IMR-90 (cell line): ENCODE data around the gene GBF1. TPM values are rescaled to one million over a fixed set of nuclear protein-coding genes. Genes with fewer than 3 reads are reported as not detected.

Experiments used
- ATAC-seq: fragments of 200-7000 bp; cut with Tn5 transposase; 2 replicates; pipeline ENCODE4 v1.9.1; 2020; ENCODE audit warnings: low read depth, mild to moderate bottlenecking, moderate library complexity
- BruUV-seq: library from RNA; stranded (reverse); fragments of 400-500 nt; replicated peaks from 2 replicates; lab custom pipeline; 2021; lab: Mats Ljungman, UMichigan
- CTCF ChIA-PET: fragments of 300-600 bp; formaldehyde crosslinking; extraction: SDS; loops from one replicate; lab custom pipeline; 2021; ENCODE audit warnings: antibody characterized with exemption; lab: Yijun Ruan, JAX
- POLR2A ChIA-PET: fragments of 300-600 bp; sonication (Branson Sonifier 250); formaldehyde crosslinking; loops from one replicate; lab custom pipeline; 2022; ENCODE audit warnings: antibody characterized with exemption; ENCODE audit not compliant: unreplicated experiment; lab: Charles Lee
- DNase-seq: peaks from one replicate; pipeline ENCODE4 v3.0.0; 2013
- H2AFZ ChIP-seq: replicated peaks from 2 replicates; pipeline ENCODE3; 2013; ENCODE audit warnings: low read length, mild to moderate bottlenecking; ENCODE audit not compliant: poor library complexity
- H2AK5ac ChIP-seq: 2 replicates; pipeline ENCODE4 v1.6.1; 2013; ENCODE audit warnings: low read depth, low read length, inconsistent platforms
- H2AK9ac ChIP-seq: replicated peaks from 2 replicates; pipeline ENCODE3; 2013; ENCODE audit warnings: mild to moderate bottlenecking, low read depth, low read length, moderate library complexity; ENCODE audit not compliant: poor library complexity
- H2BK120ac ChIP-seq: 2 replicates; pipeline ENCODE4 v1.6.1; 2013; ENCODE audit warnings: low read depth, low read length, inconsistent platforms
- H2BK15ac ChIP-seq: 3 replicates; pipeline ENCODE4 v1.6.1; 2013; ENCODE audit warnings: low read depth, low read length, inconsistent platforms
- H2BK20ac ChIP-seq: 2 replicates; pipeline ENCODE4 v1.6.1; 2013; ENCODE audit warnings: low read depth, mild to moderate bottlenecking, inconsistent platforms, low read length, moderate library complexity
- H2BK5ac ChIP-seq: 2 replicates; pipeline ENCODE4 v1.6.1; 2013; ENCODE audit warnings: mild to moderate bottlenecking, low read depth, low read length, inconsistent platforms; ENCODE audit not compliant: poor library complexity, severe bottlenecking
- H3K14ac ChIP-seq: replicated peaks from 2 replicates; pipeline ENCODE4 v1.6.1; 2013; ENCODE audit warnings: low read depth, low read length, inconsistent platforms
- H3K18ac ChIP-seq: 2 replicates; pipeline ENCODE4 v1.6.1; 2013; ENCODE audit warnings: low read depth, low read length, control low read depth
- H3K23ac ChIP-seq: 2 replicates; pipeline ENCODE4 v1.6.1; 2013; ENCODE audit warnings: low read depth, low read length, inconsistent platforms
- H3K27ac ChIP-seq: 2 replicates; pipeline ENCODE4 v1.5.1; 2013; ENCODE audit warnings: mild to moderate bottlenecking, control low read depth, low read length; ENCODE audit not compliant: insufficient read depth
- H3K27me3 ChIP-seq: 2 replicates; pipeline ENCODE4 v1.6.1; 2013; ENCODE audit warnings: low read length; ENCODE audit not compliant: control insufficient read depth, insufficient read depth
- H3K36me3 ChIP-seq: 2 replicates; pipeline ENCODE4 v1.6.1; 2013; ENCODE audit warnings: low read length, mixed read lengths; ENCODE audit not compliant: control insufficient read depth, insufficient read depth
- H3K4ac ChIP-seq: 2 replicates; pipeline ENCODE4 v1.6.1; 2013; ENCODE audit warnings: low read depth, low read length, inconsistent platforms
- H3K4me1 ChIP-seq: 2 replicates; pipeline ENCODE4 v1.6.1; 2013; ENCODE audit warnings: low read length, mixed read lengths; ENCODE audit not compliant: control insufficient read depth, insufficient read depth
- H3K4me2 ChIP-seq: 2 replicates; pipeline ENCODE4 v1.6.1; 2013; ENCODE audit warnings: low read depth, mild to moderate bottlenecking, control low read depth, low read length, moderate library complexity
- H3K4me3 ChIP-seq: 2 replicates; pipeline ENCODE4 v1.5.1; 2013; ENCODE audit warnings: low read depth, mild to moderate bottlenecking, control low read depth, low read length, moderate library complexity; ENCODE audit not compliant: insufficient read depth
- H3K56ac ChIP-seq: 2 replicates; pipeline ENCODE4 v1.6.1; 2013; ENCODE audit warnings: low read length, inconsistent platforms; ENCODE audit not compliant: insufficient read depth; ENCODE audit errors: extremely low read depth
- H3K79me1 ChIP-seq, 2 experiments: 2 replicates each; pipeline ENCODE4 v1.6.1; 2013; ENCODE audit warnings: low read length in 2 of 2, inconsistent platforms in 1 of 2, low read depth in 1 of 2
- H3K9ac ChIP-seq: 2 replicates; pipeline ENCODE4 v1.6.1; 2013; ENCODE audit warnings: low read depth, low read length, control low read depth
- H3K9me1 ChIP-seq: 2 replicates; pipeline ENCODE4 v1.6.1; 2013; ENCODE audit warnings: low read length, inconsistent platforms; ENCODE audit not compliant: insufficient read depth
- H3K9me3 ChIP-seq: 2 replicates; pipeline ENCODE4 v1.6.1; 2013; ENCODE audit warnings: low read length; ENCODE audit not compliant: control insufficient read depth, insufficient read depth
- H4K20me1 ChIP-seq: 2 replicates; pipeline ENCODE4 v1.6.1; 2013; ENCODE audit warnings: low read length, inconsistent platforms; ENCODE audit not compliant: insufficient read depth
- H4K5ac ChIP-seq: 2 replicates; pipeline ENCODE4 v1.6.1; 2013; ENCODE audit warnings: mild to moderate bottlenecking, low read depth, low read length, control low read depth
- H4K8ac ChIP-seq, 2 experiments: 2 replicates each; pipeline ENCODE4 v1.6.1; 2013; ENCODE audit warnings: low read depth in 2 of 2, low read length in 2 of 2, control low read depth in 1 of 2, inconsistent platforms in 1 of 2
- H4K91ac ChIP-seq: 2 replicates; pipeline ENCODE4 v1.6.1; 2013; ENCODE audit warnings: low read depth, low read length, inconsistent platforms; ENCODE audit not compliant: insufficient read depth
- MAFK ChIP-seq: IDR thresholded peaks from 2 replicates; pipeline ENCODE4 v1.6.1; 2012; ENCODE audit warnings: low read depth, low read length, improper control_type of control experiment
- SMC3 ChIP-seq: fragments of 150-350 bp; IDR thresholded peaks from 2 replicates; pipeline ENCODE4 v1.6.1; 2016; ENCODE audit warnings: low read depth, mild to moderate bottlenecking, antibody characterized with exemption, low read length, moderate library complexity
- WGBS, 2 experiments: methylation state at CpG; one replicate each; pipeline versions ENCODE4 v1.1.5 to v1.1.7; 2013; ENCODE audit warnings: missing lambda C conversion rate in 2 of 2; ENCODE audit not compliant: insufficient read length in 1 of 2; ENCODE audit errors: extremely low coverage in 2 of 2; 5-methylcytosine and 5-hydroxymethylcytosine counted together
- dilution Hi-C: fragments of 300-500 bp; cut with HindIII; formaldehyde crosslinking; loops from one replicate; pipeline ENCODE4 v1.14.3; 2018; ENCODE audit warnings: low sequenced_read_pairs; ENCODE audit not compliant: unreplicated experiment
- in situ Hi-C: fragments of 300-500 bp; cut with MboI; formaldehyde crosslinking; loops from 3 replicates; pipeline ENCODE4 v1.14.3; 2019; ENCODE audit warnings: low sequenced_read_pairs, inconsistent platforms, mixed read lengths
- intact Hi-C: fragments of 100-400 bp; cut with micrococcal nuclease; formaldehyde crosslinking; loops from 2 replicates; pipeline ENCODE4 v1.10.0; 2022
- polyA plus RNA-seq, 3 experiments: library from polyadenylated mRNA; depleted of rRNA; stranded (reverse); fragments of >200 nt; gene quantifications; 2 replicates each; pipeline ENCODE4 v1.2.3, GENCODE V29; 2012; ENCODE audit warnings: low replicate concordance in 1 of 3
- total RNA-seq: library from RNA; depleted of rRNA; stranded (reverse); fragments of >200 nt; gene quantifications from 2 replicates; pipeline ENCODE4 v1.2.3, GENCODE V29; 2012
- TF ChIP-seq, protein P1 (sequence below): fragments of 150-350 bp; IDR thresholded peaks from 2 replicates; pipeline ENCODE4 v1.6.1; 2016; ENCODE audit warnings: low read depth, mild to moderate bottlenecking, low read length, moderate library complexity, borderline replicate concordance

The GBF1 gene
- total and polyA plus RNA-seq, 2 of the 4 experiments (the other 2 are of a cell fraction) = 38.7 to 40.1 TPM

GRCh38 chr10:102254426-102254825 is 9.1 kb downstream of the GBF1 start:
- H3K4me3 ChIP-seq = no peak overlapping the region
- in situ Hi-C loops (no loop called here), intact Hi-C loops (no loop called here), dilution Hi-C loops (no loop called here)
- peaks cover 87% of the 10 kb centered on the region for H4K20me1 ChIP-seq
- H3K9ac ChIP-seq = no peak overlapping the region
- no peak overlapping the region for H4K8ac ChIP-seq
- H2BK20ac ChIP-seq = no peak overlapping the region
- H3K36me3 ChIP-seq = peaks cover 6% of the 10 kb centered on the region; the same call in 1 of the 2 replicates
- H3K27ac ChIP-seq = no peak overlapping the region
- POLR2A ChIA-PET = interaction anchor here (0.6 kb wide), 1 partner anchor 11 kb away, joined by 3 read pairs; no protein-coding TSS in a partner anchor
- no peak overlapping the region for H2BK120ac ChIP-seq
- H3K79me1 ChIP-seq = peaks cover 11 to 80% of the 10 kb centered on the region in 2 experiments
- no peaks in the 10 kb centered on the region for H3K9me3 ChIP-seq
- H3K23ac ChIP-seq = no peak overlapping the region
- H2AK5ac ChIP-seq = no peak overlapping the region
- H2AFZ ChIP-seq = no peak overlapping the region
- TF ChIP-seq SMC3 (no peak), MAFK (no peak)
- TF ChIP-seq, protein P1, sequence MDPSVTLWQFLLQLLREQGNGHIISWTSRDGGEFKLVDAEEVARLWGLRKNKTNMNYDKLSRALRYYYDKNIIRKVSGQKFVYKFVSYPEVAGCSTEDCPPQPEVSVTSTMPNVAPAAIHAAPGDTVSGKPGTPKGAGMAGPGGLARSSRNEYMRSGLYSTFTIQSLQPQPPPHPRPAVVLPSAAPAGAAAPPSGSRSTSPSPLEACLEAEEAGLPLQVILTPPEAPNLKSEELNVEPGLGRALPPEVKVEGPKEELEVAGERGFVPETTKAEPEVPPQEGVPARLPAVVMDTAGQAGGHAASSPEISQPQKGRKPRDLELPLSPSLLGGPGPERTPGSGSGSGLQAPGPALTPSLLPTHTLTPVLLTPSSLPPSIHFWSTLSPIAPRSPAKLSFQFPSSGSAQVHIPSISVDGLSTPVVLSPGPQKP = no peak
- no peak overlapping the region for H3K4me2 ChIP-seq
- no peak for DNase-seq
- no CpG with 5 or more reads among the region's 1 CpG for WGBS, 2 experiments
- no peak overlapping the region for H3K18ac ChIP-seq
- BruUV-seq = no TSS peak
- ATAC-seq = no peak
- H2AK9ac ChIP-seq = no peak overlapping the region
- no peaks in the 10 kb centered on the region for H3K27me3 ChIP-seq
- CTCF ChIA-PET = no interaction called here
- H2BK15ac ChIP-seq = no peak overlapping the region
- no peak overlapping the region for H3K14ac ChIP-seq
- peaks cover 13% of the 10 kb centered on the region for H3K9me1 ChIP-seq
- H4K5ac ChIP-seq = no peak overlapping the region
- no peak overlapping the region for H2BK5ac ChIP-seq
- H3K4ac ChIP-seq = no peak overlapping the region
- H3K56ac ChIP-seq = no peak overlapping the region
- no peak overlapping the region for H4K91ac ChIP-seq
- H3K4me1 ChIP-seq = no peaks in the 10 kb centered on the region
